NCI-H82 treated with DMSO at 0.1 percent for 48 hours (cell line): Measurements from ENCODE around the gene CRYBB1.

ENCODE experiments used
- DNase-seq: peaks from one replicate; lab custom pipeline; 2025; ENCODE audit not compliant: unreplicated experiment; lab: John Stamatoyannopoulos, UW

CRYBB1 gene

GRCh38 chr22:26581633-26582168 lies 36.1 kb downstream of the CRYBB1 start:
- no peak for DNase-seq

GRCh38 chr22:26581026-26581425 lies 36.8 kb downstream of the CRYBB1 start:
- no peak for DNase-seq

DNA sequence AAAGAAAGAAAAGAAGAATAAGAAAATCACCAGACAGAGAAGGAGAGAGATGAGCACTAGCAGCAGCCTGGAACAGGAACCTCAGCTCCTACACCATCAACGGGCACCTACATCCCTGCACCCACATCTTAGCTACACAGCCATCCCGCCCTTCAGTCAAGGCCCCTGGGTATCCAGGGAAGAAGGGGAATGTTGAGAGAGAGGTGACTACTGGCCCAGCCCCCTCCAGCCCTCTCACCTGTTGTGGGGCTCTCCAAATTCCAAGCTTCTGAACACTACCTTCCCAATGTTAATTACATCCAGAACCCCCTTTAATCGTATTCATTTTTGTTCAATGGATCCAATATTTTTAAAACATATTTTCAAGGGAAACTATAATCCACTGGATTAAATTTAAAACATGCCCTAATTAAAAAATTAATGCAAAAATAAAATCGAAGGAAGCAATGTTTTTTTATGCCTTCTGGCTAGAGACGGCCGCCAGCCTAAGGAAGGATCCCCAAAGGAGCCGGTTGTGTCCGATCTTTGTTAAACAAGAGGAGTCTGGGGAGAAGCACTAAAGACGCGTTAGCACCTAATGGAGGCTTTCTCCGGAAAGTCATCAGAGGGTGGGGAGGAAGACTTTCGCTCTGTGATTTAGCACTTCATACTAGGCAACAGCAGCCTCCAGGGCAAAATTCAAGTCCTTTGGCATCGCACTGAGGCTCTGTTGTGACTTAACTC lies 37.4 kb downstream of the CRYBB1 start:
- no peak for DNase-seq

DNA sequence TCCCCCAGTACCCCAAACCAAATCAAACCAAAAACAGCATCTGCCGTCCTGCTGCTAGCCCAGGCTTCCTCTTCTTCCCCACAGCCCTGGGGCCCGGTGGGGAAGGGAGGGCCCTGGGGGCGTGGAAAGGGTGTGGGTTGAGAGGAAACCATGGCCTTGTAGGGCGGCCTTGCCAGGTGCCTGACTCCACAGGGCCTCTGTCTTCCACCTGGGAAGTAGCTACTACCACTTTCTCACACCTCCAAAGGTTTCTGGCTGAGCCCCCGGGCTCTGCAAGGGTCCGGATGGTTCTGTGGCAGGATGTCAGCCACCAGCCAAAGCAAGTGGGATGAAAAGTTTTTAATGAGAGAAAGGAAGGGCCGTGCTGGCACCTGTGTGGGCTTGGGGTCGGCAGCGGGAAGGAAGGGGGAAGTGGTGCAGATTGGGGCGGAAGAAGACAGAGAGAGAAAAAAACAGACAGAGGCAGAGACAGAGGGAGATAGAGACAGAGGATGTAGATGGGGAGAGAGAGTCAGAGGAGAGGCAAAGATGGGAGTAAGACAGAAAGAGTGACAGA lies 38.4 kb downstream of the CRYBB1 start:
- DNase-seq, result no peak

DNA sequence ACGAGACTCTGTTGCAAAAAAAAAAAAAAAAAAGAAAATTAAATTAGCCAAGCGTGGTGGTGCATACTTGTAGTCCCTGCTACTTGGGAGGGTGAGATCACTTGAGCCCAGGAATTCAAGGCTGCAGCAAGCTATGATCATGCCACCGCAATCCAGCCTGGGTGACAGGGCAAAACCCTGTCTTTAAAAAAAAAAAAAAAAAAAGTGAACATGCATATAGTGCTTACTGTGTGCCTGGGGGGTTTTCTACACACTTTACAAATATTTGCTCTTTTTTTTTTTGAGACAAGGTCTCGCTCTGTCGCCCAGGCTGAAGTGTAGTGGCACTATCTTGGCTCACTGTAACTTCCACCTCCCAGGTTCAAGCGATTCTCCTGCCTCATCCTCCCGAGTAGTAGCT lies 40.7 kb downstream of the CRYBB1 start:
- DNase-seq, result no peak

GRCh38 chr22:26576026-26576680 lies 41.7 kb downstream of the CRYBB1 start:
- DNase-seq, result no peak

DNA sequence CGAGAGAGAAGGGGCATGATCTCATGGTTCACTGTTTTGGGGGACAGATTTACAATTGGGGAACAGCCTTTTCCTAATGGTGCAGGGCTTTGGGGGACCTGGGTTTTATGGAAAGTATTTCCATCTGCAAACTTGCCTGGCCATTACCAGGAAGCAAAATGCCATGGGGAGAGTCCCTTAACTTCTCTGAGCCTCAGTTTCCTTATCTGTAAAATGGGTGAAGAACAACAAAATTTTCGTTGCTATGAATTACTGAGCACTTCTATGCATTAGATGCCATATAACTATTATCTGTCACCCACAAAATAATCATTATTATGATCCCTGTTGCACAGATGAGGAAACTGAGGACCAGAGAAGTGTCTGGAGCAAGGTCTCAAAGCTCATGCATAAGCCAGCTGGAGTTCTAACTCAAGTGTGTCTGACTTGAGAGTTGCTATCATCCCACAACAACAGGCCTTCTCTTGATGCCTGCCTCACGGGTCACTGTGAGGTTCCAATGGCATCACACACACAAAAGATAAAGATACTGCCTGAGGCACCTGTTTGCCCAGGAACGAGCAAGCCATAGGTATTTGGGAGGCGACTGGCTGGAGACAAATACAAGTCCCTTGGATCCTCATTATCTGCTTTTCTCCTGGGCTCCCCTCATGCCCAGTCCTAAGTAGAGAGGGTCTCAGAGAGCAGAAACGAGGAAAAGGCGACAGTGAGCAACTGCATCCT lies 43.7 kb downstream of the CRYBB1 start:
- DNase-seq, result no peak

DNA sequence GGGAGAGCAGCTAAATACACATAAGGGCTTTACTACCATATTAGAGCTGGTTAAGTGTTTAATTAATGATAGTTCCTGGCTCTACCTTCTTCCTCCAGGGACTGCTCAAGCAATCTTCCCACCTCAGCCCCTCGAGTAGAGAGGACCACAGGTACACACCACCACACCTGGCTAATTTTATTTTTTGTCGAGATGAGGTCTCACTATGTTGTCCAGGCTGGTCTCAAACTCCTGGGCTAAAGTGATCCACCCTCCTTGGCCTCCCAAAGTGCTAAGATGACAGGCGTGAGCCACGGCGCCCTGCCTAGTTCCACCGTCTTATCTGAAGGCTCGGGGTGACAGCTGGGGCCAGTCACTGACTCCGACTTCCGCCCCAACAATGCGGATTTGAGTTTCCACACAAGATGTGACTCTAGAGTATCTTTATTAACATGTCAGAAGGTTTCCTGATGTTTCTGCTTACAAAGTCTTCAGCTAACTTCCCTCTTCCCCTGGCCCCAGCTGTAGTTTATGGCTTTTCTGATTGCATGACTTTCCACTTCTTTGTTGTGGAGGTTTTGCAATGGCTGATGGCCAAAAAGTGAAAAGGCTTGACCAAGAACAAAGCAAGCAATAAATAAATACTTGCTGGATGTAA lies 44.7 kb downstream of the CRYBB1 start:
- DNase-seq, result no peak

DNA sequence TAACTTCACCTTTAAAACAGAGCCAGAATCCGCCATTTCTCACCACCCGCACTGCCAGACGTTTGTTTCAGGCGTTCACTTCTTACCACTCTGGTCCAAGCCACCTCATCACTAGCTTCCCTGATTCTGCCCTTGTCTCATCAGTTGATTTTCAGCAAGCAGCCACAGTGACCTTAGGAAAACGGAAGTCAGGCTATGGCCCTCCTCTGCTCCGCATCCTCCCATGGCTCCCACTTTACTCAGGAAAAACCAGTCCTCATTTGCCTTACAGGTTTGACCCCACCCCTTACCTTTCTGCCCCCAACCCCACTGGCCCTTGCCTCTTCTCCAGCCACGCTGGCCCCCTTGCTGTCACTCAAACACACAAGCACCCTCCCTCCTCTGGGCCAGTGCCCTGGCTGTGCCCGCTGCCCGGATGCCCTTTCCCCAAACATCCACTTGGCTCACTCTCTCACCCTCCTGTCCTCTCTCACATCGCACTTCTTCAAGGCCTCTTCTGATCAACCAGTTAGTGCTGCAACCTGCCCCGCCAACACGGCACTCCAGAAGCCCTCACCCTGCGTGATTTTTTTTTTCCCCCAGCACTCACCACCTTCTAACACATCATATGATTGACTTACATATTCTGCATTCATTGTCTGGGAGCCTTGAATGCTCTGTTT lies 46.8 kb downstream of the CRYBB1 start:
- DNase-seq, result no peak

DNA sequence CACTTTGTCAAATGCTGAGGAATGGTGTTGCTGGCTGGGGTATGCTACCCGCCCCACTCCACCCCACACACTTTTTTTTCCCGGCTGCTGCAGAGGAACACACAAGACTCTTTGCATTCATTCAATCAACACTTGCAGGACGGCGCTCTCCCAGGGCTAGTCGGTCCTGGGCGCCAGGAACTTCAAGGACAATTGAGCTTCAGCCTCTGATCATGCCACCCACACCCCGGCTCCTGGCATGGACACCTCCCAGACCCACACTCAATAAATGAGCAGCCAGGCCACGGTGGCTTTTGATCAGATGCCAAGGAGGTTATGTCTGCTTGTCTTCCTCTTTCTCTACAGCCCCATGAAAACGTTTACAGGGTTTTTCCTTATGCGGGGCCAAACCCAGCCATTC lies 47.7 kb downstream of the CRYBB1 start:
- DNase-seq, result no peak

DNA sequence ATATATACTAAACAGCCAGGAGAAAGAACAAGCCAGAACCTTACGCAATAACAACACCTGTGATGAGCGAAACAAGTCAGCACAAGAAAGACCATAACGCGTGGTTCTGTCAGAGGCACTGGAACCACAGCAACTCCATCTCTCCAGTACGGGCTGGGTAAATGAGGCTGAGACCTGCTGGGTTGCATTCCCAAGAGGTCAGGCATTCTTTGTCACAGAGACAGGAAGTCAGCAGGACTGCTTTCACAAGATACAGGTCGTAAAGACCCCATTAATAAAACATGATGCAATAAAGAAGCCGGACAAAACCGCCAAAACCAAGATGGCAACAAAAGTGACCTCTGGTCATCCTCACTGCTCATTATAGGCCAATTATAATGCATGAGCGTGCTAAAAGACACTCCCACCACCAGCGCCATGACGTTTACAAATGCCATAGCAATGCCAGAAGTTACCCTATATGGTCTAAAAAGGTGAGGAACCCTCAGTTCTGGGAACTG lies 49.6 kb downstream of the CRYBB1 start:
- DNase-seq, result no peak

GRCh38 chr22:26567610-26568009 lies 50.2 kb downstream of the CRYBB1 start:
- DNase-seq, result no peak

- DNase-seq, result no peak
These were observed 50.8 kb downstream of the CRYBB1 start for GRCh38 chr22:26566994-26567393.

DNA sequence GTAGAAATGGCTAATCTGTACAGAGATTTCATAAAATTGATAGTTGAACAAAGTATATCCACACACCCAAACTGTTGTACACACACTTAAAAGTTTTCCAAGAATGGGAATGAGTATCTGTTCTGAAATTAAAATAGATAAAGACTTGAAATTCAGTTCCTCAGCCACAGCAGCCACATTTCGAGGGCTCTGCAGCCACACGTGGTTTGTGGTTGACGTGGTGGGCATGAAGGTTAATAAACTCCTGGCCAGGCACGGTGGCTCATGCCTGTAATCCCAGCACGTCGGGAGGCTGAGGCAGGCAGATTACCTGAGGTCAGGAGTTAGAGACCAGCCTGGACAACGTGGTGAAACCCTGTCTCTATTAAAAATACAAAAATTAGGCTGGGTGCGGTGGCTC lies 51.9 kb downstream of the CRYBB1 start:
- no peak for DNase-seq

DNA sequence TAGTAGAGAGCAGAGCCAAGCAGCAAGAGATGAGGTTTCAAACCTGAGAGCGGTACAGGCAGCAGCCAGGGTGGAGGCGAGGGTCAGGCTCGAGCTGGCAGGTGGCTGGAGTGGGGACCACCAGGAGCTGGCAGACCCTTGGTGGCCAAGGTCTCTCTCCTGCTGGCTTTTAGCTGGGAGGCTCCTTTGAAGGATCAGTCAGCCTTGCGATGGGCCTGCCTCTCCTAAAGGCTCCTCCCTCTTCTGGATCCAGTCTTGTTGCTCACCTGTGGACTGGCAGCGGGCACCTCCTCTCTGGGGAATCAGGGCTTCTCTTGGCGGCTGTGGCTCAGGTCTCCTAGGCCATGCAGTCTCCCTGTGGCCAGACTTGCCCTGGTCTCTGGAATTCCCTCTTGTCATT lies 52.6 kb downstream of the CRYBB1 start:
- no peak for DNase-seq

DNA sequence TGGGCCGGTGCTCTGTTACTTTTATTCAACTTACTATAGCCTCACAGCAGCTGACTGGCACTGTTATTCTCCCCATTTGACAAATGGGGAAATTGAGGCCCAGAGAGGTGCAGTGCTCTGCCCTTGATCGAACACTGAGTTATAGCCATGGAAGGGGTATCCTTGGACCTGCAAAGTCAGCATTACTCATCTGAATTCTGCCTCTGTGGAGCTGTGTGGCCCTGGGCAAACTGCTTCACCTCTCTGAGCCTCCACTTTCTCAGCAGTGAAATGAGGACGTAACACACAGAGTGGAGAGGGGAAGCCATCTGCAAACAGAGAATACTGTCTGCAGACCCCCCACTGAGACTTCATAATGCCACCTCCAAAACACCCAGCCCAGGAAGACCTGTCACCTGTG lies 53.2 kb downstream of the CRYBB1 start:
- no peak for DNase-seq

DNA sequence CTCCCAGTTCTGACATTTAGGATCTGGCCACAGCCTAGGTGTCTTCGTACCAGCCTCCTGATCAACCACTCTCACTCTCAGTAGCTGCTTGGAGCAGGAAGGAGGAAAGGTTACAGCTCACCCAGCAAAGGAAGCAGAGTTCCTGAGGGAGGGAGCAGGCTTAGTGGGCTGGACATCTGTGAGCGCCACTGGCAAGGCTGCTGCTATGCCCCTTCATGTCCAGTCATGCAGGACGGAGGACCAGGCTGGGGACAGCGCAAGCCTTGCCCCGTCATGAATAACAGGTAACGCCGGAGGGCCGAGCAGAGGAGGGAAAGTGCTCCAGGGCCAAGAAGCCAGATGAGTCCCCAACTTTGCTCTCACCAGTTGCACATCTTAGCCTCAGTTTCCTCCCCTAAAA lies 53.6 kb downstream of the CRYBB1 start:
- no peak for DNase-seq

DNA sequence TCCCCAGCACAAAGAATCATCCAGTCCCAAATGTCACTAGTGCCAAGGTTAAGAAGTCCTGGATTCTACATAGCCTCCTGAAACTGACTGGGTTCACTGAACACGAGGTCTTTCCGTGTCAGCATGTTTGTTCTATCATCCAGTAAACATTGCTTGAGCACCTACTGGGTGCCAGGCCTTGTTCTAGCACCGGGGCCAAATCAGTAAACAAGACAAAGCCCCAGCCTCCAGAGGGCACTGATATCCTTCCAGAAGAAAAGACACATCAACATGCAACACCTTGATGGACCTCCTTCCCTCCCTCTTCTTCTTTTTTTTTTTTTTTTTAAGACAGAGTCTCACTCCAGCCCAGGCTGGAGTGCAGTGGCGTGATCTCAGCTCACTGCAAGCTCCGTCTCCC lies 54.8 kb downstream of the CRYBB1 start:
- DNase-seq, result no peak

DNA sequence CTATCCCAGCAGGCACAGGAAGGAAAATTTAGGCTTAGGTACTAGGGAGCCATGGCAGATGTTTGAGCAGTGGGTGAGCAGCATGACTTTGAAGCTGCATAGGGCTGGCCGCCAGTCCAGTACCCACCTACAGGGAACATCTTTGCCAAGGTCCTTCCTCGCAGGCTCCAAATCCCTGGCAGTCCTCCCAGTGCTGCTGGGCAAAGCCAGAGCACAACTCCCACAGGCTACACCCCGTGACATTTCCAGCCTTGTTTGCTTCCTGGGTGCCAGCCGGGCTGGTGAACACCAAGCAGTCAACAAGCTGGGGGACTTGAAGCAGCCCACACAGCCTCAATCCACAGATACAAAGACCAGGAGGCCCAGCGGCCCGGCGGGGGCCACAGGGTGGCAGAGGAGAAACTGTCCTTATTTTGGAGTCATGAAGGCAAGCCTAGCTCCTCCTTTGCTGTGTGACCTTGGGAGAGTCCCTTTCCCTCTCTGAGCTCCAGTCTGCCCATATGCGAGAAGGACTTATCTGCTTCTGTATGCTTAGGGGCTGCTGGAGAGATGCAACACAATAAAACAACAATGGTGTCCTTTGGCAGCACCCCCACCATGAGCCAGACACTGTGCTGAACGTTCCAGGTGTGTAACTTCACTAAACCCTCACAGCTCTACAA lies 55.9 kb downstream of the CRYBB1 start:
- no peak for DNase-seq
